Caki2 (cell line): ENCODE results near the gene RPAIN. TPM values are rescaled to one million over a fixed set of nuclear protein-coding genes. Genes with fewer than 3 reads are reported as not detected.

Experiments
- DNase-seq: peaks from one replicate; pipeline ENCODE4 v3.0.0-alpha.2; 2015; ENCODE audit warnings: low read depth
- in situ Hi-C: cut with HindIII; loops from 2 replicates; pipeline ENCODE4 v1.10.0; 2016; ENCODE audit warnings: low sequenced_read_pairs, low pct_unique_long_range_greater_than_20kb, mixed read lengths
- total RNA-seq: library from RNA; depleted of rRNA; stranded (reverse); fragments of >200 nt; shearing (Covaris generic); gene quantifications from 2 replicates; pipeline ENCODE4 v1.2.3, GENCODE V29; 2014; ENCODE audit warnings: low replicate concordance; rRNA removed

The RPAIN gene
- total RNA-seq, 1 experiment from 2014 or later, result 21.8 TPM

- in situ Hi-C loops, result no loop called here
- DNase-seq, result no peak
Measured at GRCh38 chr17:5468075-5468473, 48.1 kb downstream of the RPAIN start.

- DNase-seq, result no peak
- in situ Hi-C loops, result no loop called here
Measured at GRCh38 chr17:5472511-5472910, 52.5 kb downstream of the RPAIN start.

GRCh38 chr17:5473906-5474305, 53.9 kb downstream of the RPAIN start:
- DNase-seq, result no peak
- in situ Hi-C loops, result no loop called here

GRCh38 chr17:5478992-5479391, 59.0 kb downstream of the RPAIN start:
- in situ Hi-C loops, result no loop called here
- no peak for DNase-seq

GRCh38 chr17:5480962-5481361, 61.0 kb downstream of the RPAIN start:
- no peak for DNase-seq
- in situ Hi-C loops, result no loop called here

- in situ Hi-C loops, result no loop called here
- DNase-seq, result no peak
Measured at GRCh38 chr17:5481451-5481850, 61.5 kb downstream of the RPAIN start.

Other genes starting within 250 kb of the RPAIN start
- 2.6 and 3.7 TPM in 2 replicates for gene ZNF594, start 228.3 kb upstream of the RPAIN start, total RNA-seq
- gene SCIMP, start 185.3 kb upstream of the RPAIN start, total RNA-seq, result not detected in 2 replicates
- 15.8 and 16.4 TPM in 2 replicates for gene RABEP1, start 137.9 kb upstream of the RPAIN start, total RNA-seq
- gene NUP88, start 520 bp upstream of the RPAIN start, total RNA-seq, result 72.1 and 94.2 TPM in 2 replicates
- gene C1QBP, start 19.0 kb downstream of the RPAIN start, total RNA-seq, result 327 and 346 TPM in 2 replicates
- gene DHX33, start 48.8 kb downstream of the RPAIN start, total RNA-seq, result 7.2 and 9.2 TPM in 2 replicates
- 16.3 and 48.6 TPM in 2 replicates for gene DERL2, start 66.0 kb downstream of the RPAIN start, total RNA-seq
- gene MIS12, start 66.4 kb downstream of the RPAIN start, total RNA-seq, result 8.7 and 13.4 TPM in 2 replicates
- 6.4 and 8.0 TPM in 2 replicates for gene NLRP1, start 164.3 kb downstream of the RPAIN start, total RNA-seq